GM18868 (cell line): ENCODE measurements around the gene DIPK1A.
A peak's percentile ranks its signal among the peaks of the same experiment; 100 is the strongest.

Source experiments
- ATAC-seq: cut with Tn5 transposase; IDR thresholded peaks from one replicate; pipeline ENCODE4 v1.9.1; 2021; ENCODE audit warnings: mild to moderate bottlenecking, moderate library complexity; ENCODE audit not compliant: unreplicated experiment

DIPK1A gene

GRCh38 chr1:92961131-92961895 lies at the start of gene DIPK1A:
TSS of gene DIPK1A (minus strand) at chr1:92961462. CDS start at chr1:92961429, 33 bp downstream.
- ATAC-seq = peak; percentile 38

DNA sequence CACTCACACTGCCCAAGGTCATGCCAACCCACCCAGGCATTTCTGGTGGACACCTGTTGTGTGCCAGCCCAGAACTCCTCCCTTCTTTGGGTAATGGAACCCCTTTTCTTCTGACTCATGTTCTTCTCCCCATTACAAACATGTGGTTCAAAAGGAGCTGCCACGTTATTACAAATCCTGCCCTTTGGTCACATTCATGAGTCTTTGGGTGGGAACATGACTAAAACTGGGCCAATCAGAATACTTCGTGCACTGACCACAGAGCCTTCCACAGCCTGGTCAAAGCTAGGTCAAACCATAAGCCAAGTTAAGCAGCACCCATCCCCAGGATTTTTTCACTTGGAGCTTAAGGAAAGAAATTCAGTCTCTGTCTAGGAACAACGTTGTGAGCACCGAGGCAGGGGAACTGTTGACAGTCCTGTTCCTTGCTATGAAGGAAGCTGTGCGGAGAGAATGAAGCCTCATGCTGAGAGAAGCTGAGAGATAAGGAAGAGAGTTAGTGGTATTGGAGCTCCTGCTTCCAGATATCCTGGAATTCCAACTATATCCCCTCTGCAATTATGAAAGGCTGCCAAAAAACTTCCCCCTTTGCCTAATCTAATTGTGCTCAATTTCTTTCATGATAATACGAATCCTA lies 46.8 kb upstream of the DIPK1A start:
- no peak for ATAC-seq

- ATAC-seq = no peak
Observed at GRCh38 chr1:93005252-93005598, 44.0 kb upstream of the DIPK1A start.

- ATAC-seq = no peak
Observed at GRCh38 chr1:93004566-93005251, 43.4 kb upstream of the DIPK1A start.

GRCh38 chr1:93003981-93004380 lies 42.7 kb upstream of the DIPK1A start:
- no peak for ATAC-seq

- ATAC-seq = no peak
Observed at GRCh38 chr1:93002781-93003180, 41.5 kb upstream of the DIPK1A start.

GRCh38 chr1:93001893-93002292 lies 40.6 kb upstream of the DIPK1A start:
- no peak for ATAC-seq

DNA sequence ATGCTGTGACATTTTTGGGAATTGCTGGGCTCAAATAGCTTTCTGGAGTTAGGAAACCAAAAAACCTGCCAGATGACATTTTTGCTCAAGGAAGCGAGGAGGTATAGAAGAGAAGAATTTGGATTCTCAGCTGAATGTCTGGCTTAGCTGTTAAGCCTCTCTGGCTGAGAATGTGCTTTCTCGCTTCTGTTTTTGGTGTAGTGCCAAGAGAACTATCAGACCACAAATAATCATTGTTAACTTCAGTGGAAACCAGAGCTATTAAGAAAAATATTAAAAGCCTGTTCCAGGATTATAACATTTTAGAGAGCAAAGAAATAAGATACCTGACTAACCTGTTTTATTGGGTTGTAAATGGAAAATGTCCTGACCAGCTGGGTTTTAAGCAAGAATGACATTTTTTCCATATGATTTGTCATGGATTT lies 39.5 kb upstream of the DIPK1A start:
- ATAC-seq = no peak

DNA sequence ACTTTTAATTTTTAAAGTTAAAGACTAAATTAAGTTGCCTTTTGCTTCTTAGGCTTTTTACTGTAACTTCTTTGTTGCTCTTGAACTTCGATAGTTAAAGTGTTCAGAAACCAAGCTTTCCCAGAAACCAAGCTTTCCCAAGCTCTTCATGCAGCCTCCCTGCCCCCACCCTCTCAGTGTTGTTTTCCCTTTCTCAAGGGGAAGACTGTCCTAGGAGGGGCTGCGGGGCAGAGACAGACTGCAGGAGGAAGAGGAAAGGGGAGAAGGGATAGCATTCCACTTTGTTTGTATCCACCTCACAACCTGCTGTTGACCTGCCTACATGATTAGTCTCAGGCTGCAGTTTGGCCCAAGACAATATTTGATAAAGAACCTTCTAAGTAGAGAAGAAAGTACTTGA lies 39.0 kb upstream of the DIPK1A start:
- ATAC-seq = no peak

DNA sequence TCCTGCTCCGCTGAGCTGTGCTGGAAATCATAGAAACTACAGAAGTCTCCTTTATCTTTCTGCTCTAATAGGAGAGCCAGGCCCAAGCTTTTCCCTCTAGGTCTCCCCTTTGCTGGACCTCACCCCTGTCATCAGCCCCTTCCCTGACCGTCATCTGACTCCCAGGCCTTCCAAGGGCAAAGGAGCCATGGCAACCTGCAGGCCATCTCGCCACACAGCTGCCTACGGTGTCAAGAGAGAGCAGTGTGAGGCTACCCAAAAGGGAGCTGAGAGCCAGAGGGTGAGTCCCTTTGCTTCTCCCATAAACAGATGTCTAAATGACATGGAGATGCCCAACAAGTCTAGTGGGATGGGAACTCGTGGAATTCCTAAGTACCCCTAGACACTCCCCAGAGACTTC lies 37.6 kb upstream of the DIPK1A start:
- no peak for ATAC-seq

DNA sequence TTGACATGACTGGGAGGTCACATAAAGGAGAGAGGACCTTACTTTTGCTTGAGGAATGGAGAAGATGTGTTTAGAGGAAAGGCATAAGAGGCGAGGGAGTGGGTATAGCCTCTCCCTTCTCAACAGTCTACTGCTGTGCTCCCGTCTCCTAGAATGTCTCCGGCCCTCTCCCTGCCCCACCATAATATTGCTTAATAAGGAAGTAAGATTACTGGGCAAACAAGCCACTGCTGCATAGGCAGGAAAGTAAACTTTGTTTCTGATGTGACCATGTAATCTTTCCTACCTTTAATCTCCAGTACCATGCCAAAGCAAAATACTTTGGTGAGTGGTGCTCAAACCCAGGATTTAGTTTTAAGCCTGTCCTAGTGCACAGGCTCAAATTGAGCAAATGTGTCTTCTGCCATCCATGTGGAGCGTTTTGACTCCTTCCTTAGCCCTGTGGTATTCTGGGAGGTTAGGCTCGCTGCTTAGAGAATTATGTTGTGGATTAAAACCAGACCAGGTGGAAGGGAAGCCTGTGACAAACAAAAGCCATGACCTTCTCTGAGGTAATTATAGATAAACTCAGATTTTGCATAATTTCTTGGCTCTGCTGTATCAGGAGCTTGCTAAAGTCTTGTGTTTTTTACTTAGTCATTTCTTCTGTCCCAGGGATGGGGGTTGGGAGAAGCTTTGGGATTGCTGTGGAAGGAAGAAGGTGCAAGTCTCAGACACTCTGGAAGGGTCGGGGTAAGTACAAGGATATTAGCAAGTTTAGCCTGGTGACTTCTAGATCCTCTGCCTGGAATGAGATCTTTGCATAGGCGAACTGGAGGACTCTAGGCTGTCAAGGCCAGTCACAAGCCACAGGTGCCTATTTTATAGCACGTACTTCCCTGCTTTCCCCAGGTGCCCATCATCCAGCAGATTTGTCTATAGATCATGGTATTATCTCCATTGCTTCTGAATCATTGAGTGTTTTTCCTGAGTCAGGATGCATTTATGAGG lies 34.5 kb upstream of the DIPK1A start:
- ATAC-seq = no peak

DNA sequence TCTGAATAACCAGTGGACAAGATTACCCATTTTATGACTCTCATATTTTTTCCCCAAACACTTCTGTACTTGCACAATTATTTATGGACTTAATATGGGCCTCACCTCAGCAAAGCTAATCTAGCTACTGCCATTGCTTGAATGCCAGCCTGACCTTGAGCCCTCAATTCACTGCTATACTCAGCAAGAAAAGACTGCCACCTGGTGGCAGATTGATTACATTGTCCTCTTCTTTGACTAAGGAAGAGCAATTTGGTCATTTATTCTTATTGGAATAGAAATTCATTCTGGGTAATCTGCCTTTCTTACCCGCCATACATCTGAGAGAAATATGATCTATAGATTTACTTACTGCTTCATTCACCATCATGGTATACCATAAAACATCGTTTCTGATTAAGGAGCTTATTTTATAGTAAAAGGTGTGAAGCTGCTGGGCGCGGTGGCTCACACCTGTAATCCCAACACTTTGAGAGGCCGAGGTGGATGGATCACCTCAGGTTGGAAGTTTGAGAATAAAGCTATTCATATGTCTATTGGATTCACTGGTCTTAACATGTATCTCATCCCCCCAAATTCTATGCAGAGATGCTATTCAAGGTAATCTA lies 32.9 kb upstream of the DIPK1A start:
- peak; percentile 77 for ATAC-seq

DNA sequence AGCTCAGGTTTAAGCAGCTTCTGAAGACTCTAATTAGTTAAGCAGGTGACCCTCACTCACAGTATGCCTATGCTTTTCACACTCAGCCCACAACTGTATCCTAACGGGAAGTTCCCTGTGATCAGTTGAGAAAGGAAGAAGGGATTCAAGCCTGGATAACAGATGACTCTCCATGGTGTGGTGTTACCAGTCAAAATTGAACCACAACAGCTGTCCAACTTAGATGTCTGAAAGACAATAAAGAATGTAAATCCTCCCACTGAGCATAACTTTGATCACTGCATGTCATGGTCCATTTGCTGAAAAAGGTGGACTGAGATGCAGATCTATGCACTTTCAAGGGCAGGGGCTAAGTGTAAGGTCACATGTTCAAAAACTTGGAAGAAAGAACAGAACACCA lies 32.3 kb upstream of the DIPK1A start:
- no peak for ATAC-seq

GRCh38 chr1:92992877-92993276 lies 31.6 kb upstream of the DIPK1A start:
- ATAC-seq = no peak

- no peak for ATAC-seq
Observed at GRCh38 chr1:92992054-92992453, 30.8 kb upstream of the DIPK1A start.

- ATAC-seq = no peak
Observed at GRCh38 chr1:92990828-92991227, 29.6 kb upstream of the DIPK1A start.

GRCh38 chr1:92989936-92990583 lies 28.8 kb upstream of the DIPK1A start:
- no peak for ATAC-seq

DNA sequence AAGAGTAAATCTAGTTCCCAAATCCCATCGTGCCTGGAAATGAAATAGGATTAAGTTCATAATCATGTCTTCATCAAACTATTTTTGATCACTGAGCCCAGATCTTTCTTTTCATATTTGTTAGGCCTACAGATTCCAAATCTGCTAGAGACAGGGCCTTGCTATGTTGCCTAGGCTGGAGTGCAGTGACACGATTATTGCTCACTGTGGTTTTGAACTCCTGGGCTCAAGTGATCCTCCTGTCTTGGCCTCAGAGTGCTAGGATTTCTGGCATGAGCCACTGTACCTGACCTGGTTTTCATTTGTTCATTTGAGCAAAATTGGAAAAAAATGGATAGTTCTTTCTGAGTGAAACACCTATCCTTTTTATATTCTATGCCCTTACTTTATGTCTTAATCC lies 28.0 kb upstream of the DIPK1A start:
- ATAC-seq = no peak

- ATAC-seq = no peak
Observed at GRCh38 chr1:92987462-92987861, 26.2 kb upstream of the DIPK1A start.

DNA sequence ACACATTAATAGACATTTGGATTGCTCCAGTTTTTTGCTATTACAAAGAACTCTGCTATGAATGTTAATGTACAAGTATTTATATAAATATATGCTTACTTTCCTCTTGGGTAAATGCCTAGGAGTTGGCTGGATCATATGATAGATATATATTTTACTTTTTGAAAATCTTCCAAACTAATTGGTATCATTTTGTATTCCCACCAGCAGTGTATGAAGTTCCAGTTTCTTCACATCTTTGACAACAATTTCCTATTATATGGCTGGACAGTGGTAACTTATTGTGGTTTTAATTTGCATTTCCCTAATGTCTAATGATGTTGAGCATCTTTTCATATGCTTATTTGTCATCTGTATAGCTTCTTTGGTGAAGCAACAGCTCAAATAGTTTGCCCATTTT lies 23.8 kb upstream of the DIPK1A start:
- no peak for ATAC-seq
